ENCODE data around the gene UGT2A1. TPM values are rescaled to one million over a fixed set of nuclear protein-coding genes. Genes with fewer than 3 reads are reported as not detected.
A peak's percentile ranks its signal among the peaks of the same experiment; 100 is the strongest.

Gene UGT2A1
- total and polyA plus RNA-seq, 4 donors: not detected

GRCh38 chr4:69576251-69576877 lies 76.7 kb downstream of the UGT2A1 start:
- no peak overlapping the region for H3K4me3 ChIP-seq (ENCODE audit: low read length in 2 of 2)
- no peaks in the 10 kb centered on the region for H3K4me1 ChIP-seq (ENCODE audit: control insufficient read depth in 1 of 2, insufficient read depth in 2 of 2, low read length in 2 of 2)
- ATAC-seq (ENCODE audit: low FRiP score) (no peak), DNase-seq (peak; percentile 37 to 69)
- no peaks in the 10 kb centered on the region for H3K27me3 ChIP-seq (ENCODE audit: control insufficient read depth in 1 of 2, insufficient read depth in 2 of 2, low read length in 1 of 2)
- intact Hi-C loops (cut with DNase I): no loop called here
- H3K9me3 ChIP-seq (ENCODE audit: control insufficient read depth, low read length): no peaks in the 10 kb centered on the region
- 97 to 98% methylated on average over 18 to 24 of the region's 24 CpGs for WGBS, 2 donors
- no peak overlapping the region for H3K27ac ChIP-seq (ENCODE audit: low read depth in 1 of 2, low read length in 2 of 2)
- H3K36me3 ChIP-seq (ENCODE audit: control insufficient read depth in 1 of 2, insufficient read depth in 2 of 2, low read length in 1 of 2): no peaks in the 10 kb centered on the region

- DNase-seq (no peak), ATAC-seq (ENCODE audit: low FRiP score) (no peak)
- H3K27me3 ChIP-seq (ENCODE audit: control insufficient read depth in 1 of 2, insufficient read depth in 2 of 2, low read length in 1 of 2): no peaks in the 10 kb centered on the region
- H3K36me3 ChIP-seq (ENCODE audit: control insufficient read depth in 1 of 2, insufficient read depth in 2 of 2, low read length in 1 of 2): no peaks in the 10 kb centered on the region
- no peak overlapping the region for H3K4me3 ChIP-seq (ENCODE audit: low read length in 2 of 2)
- 94 to 98% methylated on average over 1 of the region's 1 CpG for WGBS, 2 donors
- no peaks in the 10 kb centered on the region for H3K4me1 ChIP-seq (ENCODE audit: control insufficient read depth in 1 of 2, insufficient read depth in 2 of 2, low read length in 2 of 2)
- no peak overlapping the region for H3K27ac ChIP-seq (ENCODE audit: low read depth in 1 of 2, low read length in 2 of 2)
- intact Hi-C loops (cut with DNase I): no loop called here
- H3K9me3 ChIP-seq (ENCODE audit: control insufficient read depth, low read length): no peaks in the 10 kb centered on the region
These were observed 84.3 kb downstream of the UGT2A1 start for GRCh38 chr4:69568787-69569186.

- Histone ChIP-seq H3K27ac (ENCODE audit: low read depth in 1 of 2, low read length in 2 of 2) (no peak overlapping the region), H3K9me3 (ENCODE audit: control insufficient read depth, low read length) (no peaks in the 10 kb centered on the region), H3K27me3 (ENCODE audit: control insufficient read depth in 1 of 2, insufficient read depth in 2 of 2, low read length in 1 of 2) (no peaks in the 10 kb centered on the region), H3K4me3 (ENCODE audit: low read length in 2 of 2) (no peak overlapping the region), H3K4me1 (ENCODE audit: control insufficient read depth in 1 of 2, insufficient read depth in 2 of 2, low read length in 2 of 2) (no peaks in the 10 kb centered on the region), H3K36me3 (ENCODE audit: control insufficient read depth in 1 of 2, insufficient read depth in 2 of 2, low read length in 1 of 2) (no peaks in the 10 kb centered on the region)
- intact Hi-C loops (cut with DNase I): no loop called here
- DNase-seq (no peak), ATAC-seq (ENCODE audit: low FRiP score) (no peak)
- WGBS, 2 donors: 43 to 44% methylated on average over 2 of the region's 2 CpGs
These were observed 89.6 kb downstream of the UGT2A1 start for GRCh38 chr4:69563424-69563823.

- Histone ChIP-seq H3K4me1 (ENCODE audit: control insufficient read depth in 1 of 2, insufficient read depth in 2 of 2, low read length in 2 of 2) (no peaks in the 10 kb centered on the region), H3K27me3 (ENCODE audit: control insufficient read depth in 1 of 2, insufficient read depth in 2 of 2, low read length in 1 of 2) (no peaks in the 10 kb centered on the region), H3K27ac (ENCODE audit: low read depth in 1 of 2, low read length in 2 of 2) (no peak overlapping the region), H3K4me3 (ENCODE audit: low read length in 2 of 2) (no peak overlapping the region), H3K9me3 (ENCODE audit: control insufficient read depth, low read length) (peaks cover 1% of the 10 kb centered on the region), H3K36me3 (ENCODE audit: control insufficient read depth in 1 of 2, insufficient read depth in 2 of 2, low read length in 1 of 2) (no peaks in the 10 kb centered on the region)
- WGBS, 2 donors: 66 to 75% methylated on average over 2 of the region's 2 CpGs
- ATAC-seq (ENCODE audit: low FRiP score) (no peak), DNase-seq (no peak)
- intact Hi-C loops (cut with DNase I): no loop called here
These were observed 103.4 kb downstream of the UGT2A1 start for GRCh38 chr4:69549651-69550050.

GRCh38 chr4:69546134-69546765 lies 106.8 kb downstream of the UGT2A1 start:
- Histone ChIP-seq H3K4me1 (ENCODE audit: control insufficient read depth in 1 of 2, insufficient read depth in 2 of 2, low read length in 2 of 2) (no peaks in the 10 kb centered on the region), H3K9me3 (ENCODE audit: control insufficient read depth, low read length) (peaks cover 1% of the 10 kb centered on the region), H3K27ac (ENCODE audit: low read depth in 1 of 2, low read length in 2 of 2) (no peak overlapping the region), H3K4me3 (ENCODE audit: low read length in 2 of 2) (no peak overlapping the region), H3K27me3 (ENCODE audit: control insufficient read depth in 1 of 2, insufficient read depth in 2 of 2, low read length in 1 of 2) (no peaks in the 10 kb centered on the region), H3K36me3 (ENCODE audit: control insufficient read depth in 1 of 2, insufficient read depth in 2 of 2, low read length in 1 of 2) (no peaks in the 10 kb centered on the region)
- ATAC-seq (ENCODE audit: low FRiP score) (no peak), DNase-seq (no peak)
- 55 to 59% methylated on average over 6 of the region's 6 CpGs for WGBS, 2 donors
- intact Hi-C loops (cut with DNase I): no loop called here

Other genes with a start within 250 kb of the UGT2A1 start
- not detected for gene UGT2B4, start 157.3 kb downstream of the UGT2A1 start, total RNA-seq
- not detected for gene UGT2B4, start 157.3 kb downstream of the UGT2A1 start, polyA plus RNA-seq
- gene UGT2A2, start 13.6 kb downstream of the UGT2A1 start, total RNA-seq: not detected
- not detected for gene UGT2A2, start 13.6 kb downstream of the UGT2A1 start, polyA plus RNA-seq
- 1 to 10 TPM; 2.2 to 2.4 TPM for gene SULT1B1, start 107.4 kb upstream of the UGT2A1 start, total RNA-seq
- gene SULT1B1, start 107.4 kb upstream of the UGT2A1 start, polyA plus RNA-seq: 10 to 100 TPM in 1 of 2 donors, under 1 TPM in 1; 0.38 to 15.7 TPM
- not detected for gene SULT1E1, start 206.9 kb upstream of the UGT2A1 start, total RNA-seq
- gene SULT1E1, start 206.9 kb upstream of the UGT2A1 start, polyA plus RNA-seq: 1 to 10 TPM in 1 of 2 donors, not detected in 1; 5.5 TPM